GM21529 (cell line): ENCODE data around the gene NKD2.
"Not testable (repeated sequence)": the region's sequence is repeated elsewhere in the genome, so short reads cannot be mapped to it uniquely, and the experiment has no call there.

Experiments used
- ATAC-seq: cut with Tn5 transposase; IDR thresholded peaks from one replicate; pipeline ENCODE4 v1.9.1; 2021; ENCODE audit not compliant: unreplicated experiment

NKD2 gene

GRCh38 chr5:1067141-1068121 lies 58.8 kb downstream of the NKD2 start:
- no peak for ATAC-seq

GRCh38 chr5:1068204-1068894 lies 59.7 kb downstream of the NKD2 start:
- no peak for ATAC-seq

- no peak for ATAC-seq
Measured at GRCh38 chr5:1068895-1069719, 60.5 kb downstream of the NKD2 start.

GRCh38 chr5:1069720-1070088 lies 61.1 kb downstream of the NKD2 start:
- no peak for ATAC-seq

- ATAC-seq: no peak
Measured at GRCh38 chr5:1073239-1074102, 64.9 kb downstream of the NKD2 start.

- ATAC-seq: no peak
Measured at GRCh38 chr5:1074226-1074625, 65.6 kb downstream of the NKD2 start.

- ATAC-seq: no peak
Measured at GRCh38 chr5:1074816-1075554, 66.4 kb downstream of the NKD2 start.

GRCh38 chr5:1075555-1075881 lies 66.9 kb downstream of the NKD2 start:
- no peak for ATAC-seq

- ATAC-seq: no peak
Measured at GRCh38 chr5:1075931-1076330, 67.3 kb downstream of the NKD2 start.

GRCh38 chr5:1076406-1076805 lies 67.8 kb downstream of the NKD2 start:
- no peak for ATAC-seq

- ATAC-seq: no peak
Measured at GRCh38 chr5:1077026-1077425, 68.4 kb downstream of the NKD2 start.

- no peak for ATAC-seq
Measured at GRCh38 chr5:1077491-1078020, 69.0 kb downstream of the NKD2 start.

GRCh38 chr5:1078206-1078605 lies 69.6 kb downstream of the NKD2 start:
- no peak for ATAC-seq

GRCh38 chr5:1078851-1079250 lies 70.2 kb downstream of the NKD2 start:
- no peak for ATAC-seq

GRCh38 chr5:1079486-1079885 lies 70.9 kb downstream of the NKD2 start:
- ATAC-seq: no peak

- ATAC-seq: no peak
Measured at GRCh38 chr5:1079961-1080360, 71.4 kb downstream of the NKD2 start.

- no peak for ATAC-seq
Measured at GRCh38 chr5:1080432-1080831, 71.8 kb downstream of the NKD2 start.

GRCh38 chr5:1081519-1081918 lies 72.9 kb downstream of the NKD2 start:
- no peak for ATAC-seq

GRCh38 chr5:1083026-1083425 lies 74.4 kb downstream of the NKD2 start:
- ATAC-seq: not testable (repeated sequence)
